H9 (cell line): ENCODE measurements around the gene VDR. TPM values are rescaled to one million over a fixed set of nuclear protein-coding genes. Genes with fewer than 3 reads are reported as not detected.

ENCODE experiments used
- DNase-seq: peaks from one replicate; pipeline ENCODE4 v3.0.0-alpha.2; 2017
- H2AFZ ChIP-seq: one replicate; pipeline ENCODE4 v1.6.1; 2013; ENCODE audit warnings: mild to moderate bottlenecking, low read length, control low read depth, moderate library complexity
- H2AK5ac ChIP-seq: 2 replicates; pipeline ENCODE4 v1.6.1; 2013; ENCODE audit warnings: low read length, control low read depth, mixed read lengths; ENCODE audit not compliant: insufficient read length
- H2BK120ac ChIP-seq: one replicate; pipeline ENCODE4 v1.6.1; 2013; ENCODE audit warnings: low read depth, mild to moderate bottlenecking, low read length, control low read depth, inconsistent platforms; ENCODE audit not compliant: poor library complexity, severe bottlenecking
- H2BK12ac ChIP-seq: 2 replicates; pipeline ENCODE4 v1.6.1; 2013; ENCODE audit warnings: low read length, control low read depth, mixed read lengths, low read depth; ENCODE audit not compliant: insufficient read length
- H2BK15ac ChIP-seq: 2 replicates; pipeline ENCODE4 v1.6.1; 2013; ENCODE audit warnings: low read depth, low read length, control low read depth
- H2BK20ac ChIP-seq: one replicate; pipeline ENCODE4 v1.6.1; 2013; ENCODE audit warnings: low read depth, mild to moderate bottlenecking, low read length, control low read depth, inconsistent platforms; ENCODE audit not compliant: poor library complexity, severe bottlenecking
- H2BK5ac ChIP-seq: 2 replicates; pipeline ENCODE4 v1.6.1; 2013; ENCODE audit warnings: low read length, control low read depth, mixed read lengths; ENCODE audit not compliant: insufficient read length
- H3K14ac ChIP-seq: 2 replicates; pipeline ENCODE4 v1.6.1; 2013; ENCODE audit warnings: low read length, control low read depth; ENCODE audit not compliant: insufficient read depth
- H3K18ac ChIP-seq: 2 replicates; pipeline ENCODE4 v1.6.1; 2013; ENCODE audit warnings: low read depth, mild to moderate bottlenecking, mixed read lengths, low read length, control low read depth; ENCODE audit not compliant: insufficient read length
- H3K23ac ChIP-seq: 2 replicates; pipeline ENCODE4 v1.6.1; 2013; ENCODE audit warnings: low read length, control low read depth, mixed read lengths, low read depth; ENCODE audit not compliant: insufficient read length
- H3K23me2 ChIP-seq: 2 replicates; pipeline ENCODE4 v1.6.1; 2013; ENCODE audit warnings: low read depth, mild to moderate bottlenecking, mixed read lengths, low read length, control low read depth; ENCODE audit not compliant: insufficient read length, poor library complexity, severe bottlenecking
- H3K27ac ChIP-seq: 2 replicates; pipeline ENCODE4 v1.5.1; 2013; ENCODE audit warnings: low read length, control low read depth, mixed read lengths, low read depth; ENCODE audit not compliant: insufficient read length
- H3K27me3 ChIP-seq: 2 replicates; pipeline ENCODE4 v1.6.1; 2013; ENCODE audit warnings: low read length, control low read depth, inconsistent platforms; ENCODE audit not compliant: insufficient read depth
- H3K4ac ChIP-seq: 2 replicates; pipeline ENCODE4 v1.6.1; 2013; ENCODE audit warnings: low read depth, mild to moderate bottlenecking, control low read depth, inconsistent platforms, low read length, moderate library complexity
- H3K4me1 ChIP-seq: 2 replicates; pipeline ENCODE4 v1.6.1; 2013; ENCODE audit warnings: low read length, control low read depth, inconsistent platforms; ENCODE audit not compliant: insufficient read depth
- H3K4me2 ChIP-seq: 2 replicates; pipeline ENCODE4 v1.6.1; 2013; ENCODE audit warnings: low read length, control low read depth, mixed read lengths; ENCODE audit not compliant: insufficient read length, insufficient read depth
- H3K56ac ChIP-seq: 2 replicates; pipeline ENCODE4 v1.6.1; 2013; ENCODE audit warnings: low read depth, mild to moderate bottlenecking, mixed read lengths, low read length, control low read depth; ENCODE audit not compliant: insufficient read length
- H3K79me1 ChIP-seq: 2 replicates; pipeline ENCODE4 v1.6.1; 2013; ENCODE audit warnings: low read depth, mild to moderate bottlenecking, moderate library complexity, low read length, control low read depth, inconsistent platforms; ENCODE audit not compliant: insufficient read depth, poor library complexity, severe bottlenecking
- H3K79me2 ChIP-seq: 2 replicates; pipeline ENCODE4 v1.6.1; 2013; ENCODE audit warnings: low read length, control low read depth, inconsistent platforms; ENCODE audit not compliant: insufficient read depth
- H3K9ac ChIP-seq: 2 replicates; pipeline ENCODE4 v1.6.1; 2013; ENCODE audit warnings: low read length, control low read depth, mixed read lengths; ENCODE audit not compliant: insufficient read length; ENCODE audit errors: extremely low read depth
- H3K9me3 ChIP-seq: one replicate; pipeline ENCODE4 v1.6.1; 2013; ENCODE audit warnings: low read depth, low read length, inconsistent platforms; ENCODE audit not compliant: control insufficient read depth
- H3T11ph ChIP-seq: one replicate; pipeline ENCODE4 v1.6.1; 2013; ENCODE audit warnings: mild to moderate bottlenecking, low read length, control low read depth, inconsistent platforms
- H4K20me1 ChIP-seq: one replicate; pipeline ENCODE4 v1.6.1; 2013; ENCODE audit not compliant: control insufficient read depth, insufficient read length, insufficient read depth
- H4K5ac ChIP-seq: 2 replicates; pipeline ENCODE4 v1.6.1; 2013; ENCODE audit warnings: low read depth, mild to moderate bottlenecking, mixed read lengths, low read length, control low read depth; ENCODE audit not compliant: insufficient read length
- H4K8ac ChIP-seq: replicated peaks from 2 replicates; pipeline ENCODE4 v1.6.1; 2013; ENCODE audit warnings: low read length, control low read depth, mixed read lengths, low read depth; ENCODE audit not compliant: insufficient read length
- H4K91ac ChIP-seq: 2 replicates; pipeline ENCODE4 v1.6.1; 2013; ENCODE audit warnings: low read depth, mild to moderate bottlenecking, moderate library complexity, mixed read lengths, low read length, control low read depth; ENCODE audit not compliant: insufficient read length
- H3K27ac Mint-ChIP-seq, 3 experiments: 2 replicates in 2 of 3; 3 replicates in 1 of 3; pipeline ENCODE4 v1.8.0; 2020 to 2021; ENCODE audit warnings: mixed read lengths in 3 of 3, mild to moderate bottlenecking in 1 of 3, moderate library complexity in 1 of 3
- H3K27me3 Mint-ChIP-seq: 2 replicates; pipeline ENCODE4 v1.8.0; 2021; ENCODE audit warnings: low read depth, mild to moderate bottlenecking, moderate library complexity, mixed read lengths
- H3K36me3 Mint-ChIP-seq, 3 experiments: 2 replicates in 2 of 3; 3 replicates in 1 of 3; pipeline ENCODE4 v1.8.0; 2020 to 2021; ENCODE audit warnings: low read depth in 3 of 3, mixed read lengths in 3 of 3; ENCODE audit not compliant: insufficient read depth in 1 of 3
- H3K4me1 Mint-ChIP-seq, 2 experiments: 2 replicates each; pipeline ENCODE4 v1.8.0; 2020; ENCODE audit warnings: mixed read lengths in 2 of 2
- H3K4me3 Mint-ChIP-seq, 2 experiments: 2 replicates in 1 of 2; 3 replicates in 1 of 2; pipeline ENCODE4 v1.8.0; 2020 to 2021; ENCODE audit warnings: mild to moderate bottlenecking in 2 of 2, mixed read lengths in 2 of 2, moderate library complexity in 1 of 2
- H3K9me3 Mint-ChIP-seq, 2 experiments: 2 replicates in 1 of 2; 3 replicates in 1 of 2; pipeline ENCODE4 v1.8.0; 2020; ENCODE audit warnings: mild to moderate bottlenecking in 2 of 2, mixed read lengths in 2 of 2, moderate library complexity in 1 of 2
- WGBS: extraction: QIAGEN DNeasy Blood & Tissue Kit; methylation state at CpG from one replicate; pipeline ENCODE4 v1.1.7; 2013; ENCODE audit warnings: missing lambda C conversion rate, low lambda C conversion rate, mixed read lengths; ENCODE audit not compliant: insufficient read length; ENCODE audit errors: extremely low coverage; 5-methylcytosine and 5-hydroxymethylcytosine counted together
- total RNA-seq: library from RNA; stranded (reverse); gene quantifications from 2 replicates; pipeline ENCODE4 v1.2.1, GENCODE V29; 2021
- TF ChIP-seq, protein P1 (sequence below): fragments of 200-600 bp; sonication (generic); conservative IDR thresholded peaks from 3 replicates; pipeline ENCODE4 v1.8.0; 2021; ENCODE audit warnings: antibody characterized with exemption, mild to moderate bottlenecking

VDR gene
- total RNA-seq, 1 experiment from 2014 or later = 0.61 TPM

DNA sequence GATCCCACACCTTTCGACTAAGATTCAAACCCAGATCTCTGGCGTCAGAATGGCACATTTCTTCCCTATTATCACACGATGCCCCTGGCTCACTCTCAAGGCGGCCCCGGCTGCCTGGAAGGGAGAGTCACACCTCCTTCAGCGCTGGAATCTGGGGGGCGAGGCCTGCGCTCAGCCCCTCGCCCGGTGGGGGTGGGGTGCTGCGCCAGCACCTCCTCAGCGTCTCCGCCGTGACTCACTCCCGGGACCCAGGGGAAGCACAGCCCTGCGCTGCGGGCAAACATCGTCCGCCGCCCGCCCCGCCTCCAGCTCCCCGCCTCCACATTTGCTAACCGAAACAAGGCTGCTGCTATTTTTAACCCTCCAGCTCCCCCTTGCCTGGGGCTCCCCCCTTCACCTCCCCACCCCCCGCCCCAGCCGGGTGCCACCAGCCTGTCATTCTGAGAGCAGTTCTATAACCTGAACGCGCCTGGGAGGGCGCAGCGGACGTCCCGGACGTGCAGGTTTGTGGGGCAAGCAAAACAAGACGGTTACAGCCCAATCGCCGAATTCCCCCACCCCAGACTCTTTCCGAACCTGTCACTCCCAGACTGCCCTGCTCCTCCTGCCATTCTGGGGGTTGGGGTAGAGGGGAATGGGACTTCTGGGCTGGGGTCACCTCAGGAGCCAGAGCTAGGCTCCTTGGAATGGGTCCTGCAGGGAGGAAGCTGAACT lies 91.8 kb downstream of the VDR start:
- Mint-ChIP-seq H3K27ac (peak overlapping the region; percentile 98), H3K27me3 (no peaks in the 10 kb centered on the region), H3K4me3 (peak overlapping the region; percentile 52 to 77), H3K4me1 (peaks cover 75 to 79% of the 10 kb centered on the region in 2 experiments), H3K36me3 (peaks cover 2 to 7% (median 5%) of the 10 kb centered on the region in 3 experiments; a peak in 4 of 7 replicates), H3K9me3 (no peaks in the 10 kb centered on the region)
- TF ChIP-seq, protein P1, sequence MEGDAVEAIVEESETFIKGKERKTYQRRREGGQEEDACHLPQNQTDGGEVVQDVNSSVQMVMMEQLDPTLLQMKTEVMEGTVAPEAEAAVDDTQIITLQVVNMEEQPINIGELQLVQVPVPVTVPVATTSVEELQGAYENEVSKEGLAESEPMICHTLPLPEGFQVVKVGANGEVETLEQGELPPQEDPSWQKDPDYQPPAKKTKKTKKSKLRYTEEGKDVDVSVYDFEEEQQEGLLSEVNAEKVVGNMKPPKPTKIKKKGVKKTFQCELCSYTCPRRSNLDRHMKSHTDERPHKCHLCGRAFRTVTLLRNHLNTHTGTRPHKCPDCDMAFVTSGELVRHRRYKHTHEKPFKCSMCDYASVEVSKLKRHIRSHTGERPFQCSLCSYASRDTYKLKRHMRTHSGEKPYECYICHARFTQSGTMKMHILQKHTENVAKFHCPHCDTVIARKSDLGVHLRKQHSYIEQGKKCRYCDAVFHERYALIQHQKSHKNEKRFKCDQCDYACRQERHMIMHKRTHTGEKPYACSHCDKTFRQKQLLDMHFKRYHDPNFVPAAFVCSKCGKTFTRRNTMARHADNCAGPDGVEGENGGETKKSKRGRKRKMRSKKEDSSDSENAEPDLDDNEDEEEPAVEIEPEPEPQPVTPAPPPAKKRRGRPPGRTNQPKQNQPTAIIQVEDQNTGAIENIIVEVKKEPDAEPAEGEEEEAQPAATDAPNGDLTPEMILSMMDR = no peak
- Histone ChIP-seq H2BK120ac (no peak overlapping the region), H3K27me3 (no peaks in the 10 kb centered on the region), H3K4me2 (peak overlapping the region; percentile 64), H3K4me1 (peaks cover 35% of the 10 kb centered on the region), H3K79me1 (peaks cover 9% of the 10 kb centered on the region), H2BK15ac (no peak overlapping the region), H4K20me1 (no peaks in the 10 kb centered on the region), H4K91ac (no peak overlapping the region), H3K56ac (no peak overlapping the region), H3T11ph (no peak overlapping the region), H3K9me3 (no peaks in the 10 kb centered on the region), H2BK5ac (no peak overlapping the region), H2AK5ac (no peak overlapping the region), H3K79me2 (peaks cover 34% of the 10 kb centered on the region; the same call in 1 of the 2 replicates), H4K5ac (no peak overlapping the region), H2BK20ac (no peak overlapping the region), H3K23ac (no peak overlapping the region), H3K14ac (peak overlapping the region; percentile 23; the same call in 1 of the 2 replicates), H3K23me2 (peaks cover 5% of the 10 kb centered on the region), H3K9ac (no peak overlapping the region), H3K4ac (no peak overlapping the region), H3K18ac (peak overlapping the region; percentile 10), H4K8ac (no peak overlapping the region), H3K27ac (peak overlapping the region; percentile 36), H2BK12ac (no peak overlapping the region), H2AFZ (no peak overlapping the region)
- no CpG with 5 or more reads among the region's 37 CpGs for WGBS
- DNase-seq = peak; percentile 93
